ENCODE data around the gene NOC4L. TPM values are rescaled to one million over a fixed set of nuclear protein-coding genes. Genes with fewer than 3 reads are reported as not detected.

NOC4L gene
- total RNA-seq, 1 donor from 2014 or later = 15.8 TPM

DNA sequence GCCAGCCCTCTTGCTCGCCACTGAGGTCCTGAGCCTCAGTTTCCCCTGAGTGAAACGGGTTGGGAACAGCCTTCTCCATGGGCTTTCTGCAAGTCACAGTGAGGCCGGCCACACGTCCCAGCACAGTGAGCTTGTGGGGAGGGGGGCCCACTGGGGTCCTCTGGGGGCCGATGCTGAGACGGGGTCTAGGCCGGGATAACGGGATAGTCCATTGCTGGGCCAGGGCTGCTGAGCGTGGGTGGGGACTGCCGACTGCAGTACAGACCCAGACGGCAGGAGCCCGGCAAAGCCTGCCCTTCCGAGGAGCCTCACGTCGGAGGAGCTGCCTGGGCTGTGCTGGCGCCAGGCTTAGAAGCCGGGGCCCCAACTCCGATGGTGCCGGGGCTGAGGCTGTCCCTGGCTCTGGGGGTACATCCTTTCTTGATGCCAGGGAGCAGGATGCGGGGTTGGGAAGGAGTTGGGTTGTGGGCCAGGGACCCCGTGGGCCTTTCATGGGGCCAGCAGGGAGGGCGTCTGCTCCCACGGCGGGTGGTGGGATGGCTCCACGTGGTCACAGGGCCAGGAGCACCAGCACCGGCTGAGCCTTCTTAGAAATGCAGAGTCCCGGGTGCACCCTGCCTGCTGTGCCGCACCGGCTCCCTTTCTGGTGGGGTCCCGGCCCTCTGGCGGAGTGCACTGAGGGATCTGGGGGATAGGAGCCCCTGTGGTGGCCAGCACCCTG, 24.2 kb downstream of the NOC4L start:
- peaks cover 3% of the 10 kb centered on the region for H3K4me1 ChIP-seq
- no peak overlapping the region for H3K27ac ChIP-seq
- DNase-seq = no peak
- peak in 1 of 2 donors; percentile 4 for ATAC-seq
- TF ChIP-seq, protein P1, sequence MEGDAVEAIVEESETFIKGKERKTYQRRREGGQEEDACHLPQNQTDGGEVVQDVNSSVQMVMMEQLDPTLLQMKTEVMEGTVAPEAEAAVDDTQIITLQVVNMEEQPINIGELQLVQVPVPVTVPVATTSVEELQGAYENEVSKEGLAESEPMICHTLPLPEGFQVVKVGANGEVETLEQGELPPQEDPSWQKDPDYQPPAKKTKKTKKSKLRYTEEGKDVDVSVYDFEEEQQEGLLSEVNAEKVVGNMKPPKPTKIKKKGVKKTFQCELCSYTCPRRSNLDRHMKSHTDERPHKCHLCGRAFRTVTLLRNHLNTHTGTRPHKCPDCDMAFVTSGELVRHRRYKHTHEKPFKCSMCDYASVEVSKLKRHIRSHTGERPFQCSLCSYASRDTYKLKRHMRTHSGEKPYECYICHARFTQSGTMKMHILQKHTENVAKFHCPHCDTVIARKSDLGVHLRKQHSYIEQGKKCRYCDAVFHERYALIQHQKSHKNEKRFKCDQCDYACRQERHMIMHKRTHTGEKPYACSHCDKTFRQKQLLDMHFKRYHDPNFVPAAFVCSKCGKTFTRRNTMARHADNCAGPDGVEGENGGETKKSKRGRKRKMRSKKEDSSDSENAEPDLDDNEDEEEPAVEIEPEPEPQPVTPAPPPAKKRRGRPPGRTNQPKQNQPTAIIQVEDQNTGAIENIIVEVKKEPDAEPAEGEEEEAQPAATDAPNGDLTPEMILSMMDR (IDR thresholded peaks at IDR 0.05) = no peak
- H3K27me3 ChIP-seq (ENCODE audit: low read depth) = peaks cover 25% of the 10 kb centered on the region
- intact Hi-C loops (cut with DNase I) = no loop called here
- no peaks in the 10 kb centered on the region for H3K36me3 ChIP-seq
- no peaks in the 10 kb centered on the region for H3K9me3 ChIP-seq
- no peak overlapping the region for H3K4me3 ChIP-seq

- TF ChIP-seq, protein P1 (IDR thresholded peaks at IDR 0.05) = no peak
- Histone ChIP-seq H3K9me3 (no peaks in the 10 kb centered on the region), H3K27ac (no peak overlapping the region), H3K36me3 (no peaks in the 10 kb centered on the region), H3K4me1 (no peaks in the 10 kb centered on the region), H3K27me3 (ENCODE audit: low read depth) (peaks cover 34% of the 10 kb centered on the region), H3K4me3 (no peak overlapping the region)
- ATAC-seq (no peak), DNase-seq (no peak)
- intact Hi-C loops (cut with DNase I) = no loop called here
These were observed 25.1 kb downstream of the NOC4L start for GRCh38 chr12:132169376-132169775.

GRCh38 chr12:132170094-132170636, 25.9 kb downstream of the NOC4L start:
- ATAC-seq = no peak
- no peaks in the 10 kb centered on the region for H3K9me3 ChIP-seq
- H3K4me3 ChIP-seq = no peak overlapping the region
- no peaks in the 10 kb centered on the region for H3K36me3 ChIP-seq
- no peak for DNase-seq
- TF ChIP-seq, protein P1 (IDR thresholded peaks at IDR 0.05) = no peak
- H3K27ac ChIP-seq = no peak overlapping the region
- H3K27me3 ChIP-seq (ENCODE audit: low read depth) = peaks cover 41% of the 10 kb centered on the region
- intact Hi-C loops (cut with DNase I) = no loop called here
- no peaks in the 10 kb centered on the region for H3K4me1 ChIP-seq

GRCh38 chr12:132170637-132171292, 26.5 kb downstream of the NOC4L start:
- no peak for ATAC-seq
- intact Hi-C loops (cut with DNase I) = no loop called here
- peak; percentile 44 for DNase-seq
- TF ChIP-seq, protein P1 (IDR thresholded peaks at IDR 0.05) = no peak
- Histone ChIP-seq H3K4me1 (no peaks in the 10 kb centered on the region), H3K4me3 (no peak overlapping the region), H3K9me3 (no peaks in the 10 kb centered on the region), H3K36me3 (no peaks in the 10 kb centered on the region), H3K27ac (no peak overlapping the region), H3K27me3 (ENCODE audit: low read depth) (peaks cover 47% of the 10 kb centered on the region)

GRCh38 chr12:132171293-132171967, 27.2 kb downstream of the NOC4L start:
- intact Hi-C loops (cut with DNase I) = no loop called here
- no peak overlapping the region for H3K27ac ChIP-seq
- ATAC-seq (no peak), DNase-seq (no peak)
- no peaks in the 10 kb centered on the region for H3K9me3 ChIP-seq
- H3K27me3 ChIP-seq (ENCODE audit: low read depth) = peaks cover 53% of the 10 kb centered on the region
- no peaks in the 10 kb centered on the region for H3K4me1 ChIP-seq
- no peaks in the 10 kb centered on the region for H3K36me3 ChIP-seq
- TF ChIP-seq, protein P1 (IDR thresholded peaks at IDR 0.05) = no peak
- no peak overlapping the region for H3K4me3 ChIP-seq
